ENCODE data around the gene MICAL2. TPM values are rescaled to one million over a fixed set of nuclear protein-coding genes. Genes with fewer than 3 reads are reported as not detected.
A peak's percentile ranks its signal among the peaks of the same experiment; 100 is the strongest.

Gene MICAL2
- total RNA-seq, 1 experiment from 2014 or later, result 37.4 TPM

GRCh38 chr11:12169822-12170221 lies 59.4 kb downstream of the MICAL2 start:
- no peaks in the 10 kb centered on the region for H3K9me3 ChIP-seq (ENCODE audit: control insufficient read depth in 1 of 2, insufficient read depth in 1 of 2, low read depth in 1 of 2, low read length in 2 of 2)
- DNase-seq (ENCODE audit: low read depth, low spot score) (no peak), ATAC-seq (no peak)
- H2AFZ ChIP-seq (ENCODE audit: low read depth, low read length, poor library complexity, severe bottlenecking), result no peak overlapping the region
- no TSS peak for BruUV-seq (replicated peaks)
- RAD21 ChIA-PET (ENCODE audit: low non-redundant PET in 1 of 2, low total read pairs in 2 of 2, uncharacterized antibody in 2 of 2, unreplicated experiment in 2 of 2), result no interaction called here
- TF ChIP-seq CTCF (IDR thresholded peaks at IDR 0.05 in 2 of 3, conservative IDR thresholded peaks at IDR 0.05 in 1 of 3; ENCODE audit: borderline replicate concordance in 1 of 3, insufficient read depth in 1 of 3, low read depth in 2 of 3, low read length in 2 of 3) (no peak), ELF1 (IDR thresholded peaks at IDR 0.05; ENCODE audit: borderline replicate concordance, low read depth) (no peak), YY1 (IDR thresholded peaks at IDR 0.05; ENCODE audit: extremely low read depth, insufficient replicate concordance, low read depth, low read length) (no peak), MAX (IDR thresholded peaks at IDR 0.05) (no peak), EZH2 (IDR thresholded peaks at IDR 0.05) (no peak)
- H3K9ac ChIP-seq (ENCODE audit: low read length), result peak overlapping the region; percentile 11; the same call in 1 of the 2 replicates
- no peaks in the 10 kb centered on the region for H3K36me3 ChIP-seq (ENCODE audit: control insufficient read depth in 1 of 2, insufficient read depth in 2 of 2, low read length in 2 of 2)
- CTCF ChIA-PET, result no interaction called here
- no peak overlapping the region for H3K4me3 ChIP-seq (replicated peaks in 1 of 2; ENCODE audit: low read depth in 1 of 2, low read length in 2 of 2)
- H3K27ac ChIP-seq (ENCODE audit: low read depth, low read length), result no peak overlapping the region
- H4K20me1 ChIP-seq (ENCODE audit: insufficient read depth), result no peaks in the 10 kb centered on the region
- POLR2A ChIA-PET, result interaction anchor here (1.0 kb wide), 1 partner anchor 10 kb away, joined by 3 read pairs; no protein-coding TSS in a partner anchor
- H3K27me3 ChIP-seq (ENCODE audit: insufficient read depth, low read length), result no peaks in the 10 kb centered on the region
- intact Hi-C loops (cut with micrococcal nuclease), result no loop called here
- H3K4me1 ChIP-seq (ENCODE audit: control insufficient read depth in 1 of 2, insufficient read depth in 2 of 2, low read length in 2 of 2), result peaks cover 63 to 99% of the 10 kb centered on the region in 2 experiments
- no peak overlapping the region; the same call in 1 of the 2 replicates for H3K4me2 ChIP-seq (ENCODE audit: low read length)
- H3K79me2 ChIP-seq (ENCODE audit: insufficient read depth, low read length), result no peaks in the 10 kb centered on the region
- H3K9me2 ChIP-seq (ENCODE audit: insufficient read depth), result no peaks in the 10 kb centered on the region

- CTCF ChIA-PET, result no interaction called here
- H3K79me2 ChIP-seq (ENCODE audit: insufficient read depth, low read length), result no peaks in the 10 kb centered on the region
- intact Hi-C loops (cut with micrococcal nuclease), result no loop called here
These were observed 60.1 kb downstream of the MICAL2 start for GRCh38 chr11:12170501-12170900.

More at GRCh38 chr11:12170501-12170900, 60.1 kb downstream of the MICAL2 start:
- Histone ChIP-seq H4K20me1 (ENCODE audit: insufficient read depth) (no peaks in the 10 kb centered on the region), H3K9me3 (ENCODE audit: control insufficient read depth in 1 of 2, insufficient read depth in 1 of 2, low read depth in 1 of 2, low read length in 2 of 2) (no peaks in the 10 kb centered on the region), H2AFZ (ENCODE audit: low read depth, low read length, poor library complexity, severe bottlenecking) (no peak overlapping the region), H3K4me3 (replicated peaks in 1 of 2; ENCODE audit: low read depth in 1 of 2, low read length in 2 of 2) (no peak overlapping the region), H3K4me1 (ENCODE audit: control insufficient read depth in 1 of 2, insufficient read depth in 2 of 2, low read length in 2 of 2) (peaks cover 64 to 99% of the 10 kb centered on the region in 2 experiments), H3K9ac (ENCODE audit: low read length) (no peak overlapping the region), H3K4me2 (ENCODE audit: low read length) (no peak overlapping the region), H3K27me3 (ENCODE audit: insufficient read depth, low read length) (no peaks in the 10 kb centered on the region), H3K27ac (ENCODE audit: low read depth, low read length) (no peak overlapping the region), H3K9me2 (ENCODE audit: insufficient read depth) (no peaks in the 10 kb centered on the region), H3K36me3 (ENCODE audit: control insufficient read depth in 1 of 2, insufficient read depth in 2 of 2, low read length in 2 of 2) (no peaks in the 10 kb centered on the region)
- ATAC-seq (no peak), DNase-seq (ENCODE audit: low read depth, low spot score) (no peak)
- TF ChIP-seq CTCF (IDR thresholded peaks at IDR 0.05 in 2 of 3, conservative IDR thresholded peaks at IDR 0.05 in 1 of 3; ENCODE audit: borderline replicate concordance in 1 of 3, insufficient read depth in 1 of 3, low read depth in 2 of 3, low read length in 2 of 3), result no peak
- TF ChIP-seq CBX3 (IDR thresholded peaks at IDR 0.05; ENCODE audit: low read depth), result no peak
- no peak for TF ChIP-seq FOSL1 (IDR thresholded peaks at IDR 0.05; ENCODE audit: low read depth)
- TF ChIP-seq ATF3 (IDR thresholded peaks at IDR 0.05), result no peak
- no peak for TF ChIP-seq ZBTB33 (IDR thresholded peaks at IDR 0.05; ENCODE audit: extremely low read depth, insufficient replicate concordance, low read length)
- TF ChIP-seq ZNF274 (IDR thresholded peaks at IDR 0.05; ENCODE audit: low read depth, low read length), result no peak
- no peak for TF ChIP-seq YY1 (IDR thresholded peaks at IDR 0.05; ENCODE audit: extremely low read depth, insufficient replicate concordance, low read depth, low read length)
- ChIA-PET RAD21 (ENCODE audit: low non-redundant PET in 1 of 2, low total read pairs in 2 of 2, uncharacterized antibody in 2 of 2, unreplicated experiment in 2 of 2) (no interaction called here), POLR2A (interaction anchor here (0.9 to 1.1 kb wide), 2 partner anchors 9 to 13 kb away, joined by 3 to 6 read pairs; no protein-coding TSS in a partner anchor)
- BruUV-seq (replicated peaks), result no TSS peak

Measured in HCT116 (cell line).